ENCODE data around the gene PPP2R2D.

DNA sequence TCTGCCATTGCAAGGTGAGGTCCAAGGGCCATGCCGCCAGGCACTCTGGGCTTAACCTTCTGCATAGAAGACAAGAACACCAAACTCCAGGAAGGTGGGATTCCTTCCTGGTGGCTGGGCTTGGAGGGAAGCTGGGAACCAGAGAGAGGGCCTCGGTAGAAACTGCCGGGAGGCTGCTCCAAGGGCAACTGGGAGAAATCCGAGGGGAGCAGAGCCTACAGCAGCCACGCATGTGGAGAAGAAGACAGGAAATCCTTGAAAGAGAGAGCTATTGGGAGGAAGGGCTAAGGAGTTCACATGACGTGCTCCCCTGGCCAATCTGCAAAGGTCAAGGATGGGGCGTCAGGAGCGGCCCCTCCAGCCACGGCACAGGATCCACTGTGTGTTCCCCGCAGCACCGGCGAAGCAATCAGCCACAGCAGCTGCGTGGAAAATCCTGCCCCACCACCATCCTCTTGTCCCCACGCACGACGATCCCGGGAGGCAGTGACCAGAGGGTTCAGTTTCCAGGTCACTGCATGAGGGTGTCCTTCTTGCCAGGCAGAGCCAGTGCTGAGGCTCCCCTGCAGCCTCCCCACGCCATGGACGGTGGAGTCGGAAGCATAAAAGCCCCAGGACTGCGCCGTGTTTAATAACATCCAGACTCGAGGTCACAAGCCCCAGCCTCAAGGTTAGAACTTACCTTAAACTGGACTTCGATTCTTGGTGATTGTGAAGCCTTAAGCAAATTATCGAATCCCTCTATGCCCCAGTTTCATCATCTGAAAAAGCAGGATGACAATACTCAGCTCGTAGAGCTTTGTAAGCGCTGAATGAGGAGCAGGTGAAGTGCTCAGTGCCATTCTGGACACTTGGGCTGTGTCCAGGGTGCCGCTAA, 8.6 kb upstream of the PPP2R2D start:
- TF ChIP-seq POLR2A (IDR thresholded peaks at IDR 0.05): no peak
- TF ChIP-seq, protein P1, sequence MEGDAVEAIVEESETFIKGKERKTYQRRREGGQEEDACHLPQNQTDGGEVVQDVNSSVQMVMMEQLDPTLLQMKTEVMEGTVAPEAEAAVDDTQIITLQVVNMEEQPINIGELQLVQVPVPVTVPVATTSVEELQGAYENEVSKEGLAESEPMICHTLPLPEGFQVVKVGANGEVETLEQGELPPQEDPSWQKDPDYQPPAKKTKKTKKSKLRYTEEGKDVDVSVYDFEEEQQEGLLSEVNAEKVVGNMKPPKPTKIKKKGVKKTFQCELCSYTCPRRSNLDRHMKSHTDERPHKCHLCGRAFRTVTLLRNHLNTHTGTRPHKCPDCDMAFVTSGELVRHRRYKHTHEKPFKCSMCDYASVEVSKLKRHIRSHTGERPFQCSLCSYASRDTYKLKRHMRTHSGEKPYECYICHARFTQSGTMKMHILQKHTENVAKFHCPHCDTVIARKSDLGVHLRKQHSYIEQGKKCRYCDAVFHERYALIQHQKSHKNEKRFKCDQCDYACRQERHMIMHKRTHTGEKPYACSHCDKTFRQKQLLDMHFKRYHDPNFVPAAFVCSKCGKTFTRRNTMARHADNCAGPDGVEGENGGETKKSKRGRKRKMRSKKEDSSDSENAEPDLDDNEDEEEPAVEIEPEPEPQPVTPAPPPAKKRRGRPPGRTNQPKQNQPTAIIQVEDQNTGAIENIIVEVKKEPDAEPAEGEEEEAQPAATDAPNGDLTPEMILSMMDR (IDR thresholded peaks at IDR 0.05 in 4 of 5, conservative IDR thresholded peaks at IDR 0.05 in 1 of 5): no peak

All from gastrocnemius medialis (tissue), 4 donors.